AG08396 (cell line): Measurements from ENCODE around the gene RNU6-9.
"Not testable (repeated sequence)": the region's sequence is repeated elsewhere in the genome, so short reads cannot be mapped to it uniquely, and the experiment has no call there.

ENCODE experiments used
- DNase-seq: peaks from one replicate; pipeline ENCODE4 v3.0.0; 2012; ENCODE audit warnings: low spot score, mixed read lengths

RNU6-9 gene

DNA sequence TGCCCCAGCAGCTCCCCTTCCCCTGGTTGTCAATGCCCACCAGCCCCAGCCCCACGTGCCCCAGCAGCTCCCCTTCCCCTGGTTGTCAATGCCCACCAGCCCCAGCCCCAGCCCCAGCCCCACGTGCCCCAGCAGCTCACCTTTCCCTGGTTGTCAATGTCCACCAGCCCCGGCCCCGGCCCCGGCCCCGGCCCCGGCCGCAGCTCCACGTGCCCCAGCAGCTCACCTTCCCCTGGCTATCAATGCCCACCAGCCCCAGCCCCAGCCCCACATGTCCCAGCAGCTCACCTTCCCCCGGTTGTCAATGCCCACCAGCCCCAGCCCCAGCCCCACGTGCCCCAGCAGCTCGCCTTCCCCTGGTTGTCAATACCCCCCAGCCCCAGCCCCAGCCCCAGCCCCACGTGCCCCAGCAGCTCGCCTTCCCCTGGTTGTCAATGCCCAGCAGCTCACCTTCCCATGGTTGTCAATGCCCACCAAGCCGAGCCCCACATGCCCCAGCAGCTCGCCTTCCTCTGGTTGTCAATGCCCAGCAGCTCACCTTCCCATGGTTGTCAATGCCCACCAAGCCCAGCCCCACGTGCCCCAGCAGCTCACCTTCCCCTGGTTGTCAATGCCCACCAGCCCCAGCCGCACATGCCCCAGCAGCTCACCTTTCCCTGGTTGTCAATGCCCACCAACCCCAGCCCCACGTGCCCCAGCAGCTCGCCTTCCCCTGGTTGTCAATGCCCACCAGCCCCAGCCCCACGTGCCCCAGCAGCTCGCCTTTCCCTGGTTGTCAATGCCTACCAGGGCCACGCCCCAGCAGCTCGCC, 14.3 kb upstream of the RNU6-9 start:
- not testable (repeated sequence) for DNase-seq

DNA sequence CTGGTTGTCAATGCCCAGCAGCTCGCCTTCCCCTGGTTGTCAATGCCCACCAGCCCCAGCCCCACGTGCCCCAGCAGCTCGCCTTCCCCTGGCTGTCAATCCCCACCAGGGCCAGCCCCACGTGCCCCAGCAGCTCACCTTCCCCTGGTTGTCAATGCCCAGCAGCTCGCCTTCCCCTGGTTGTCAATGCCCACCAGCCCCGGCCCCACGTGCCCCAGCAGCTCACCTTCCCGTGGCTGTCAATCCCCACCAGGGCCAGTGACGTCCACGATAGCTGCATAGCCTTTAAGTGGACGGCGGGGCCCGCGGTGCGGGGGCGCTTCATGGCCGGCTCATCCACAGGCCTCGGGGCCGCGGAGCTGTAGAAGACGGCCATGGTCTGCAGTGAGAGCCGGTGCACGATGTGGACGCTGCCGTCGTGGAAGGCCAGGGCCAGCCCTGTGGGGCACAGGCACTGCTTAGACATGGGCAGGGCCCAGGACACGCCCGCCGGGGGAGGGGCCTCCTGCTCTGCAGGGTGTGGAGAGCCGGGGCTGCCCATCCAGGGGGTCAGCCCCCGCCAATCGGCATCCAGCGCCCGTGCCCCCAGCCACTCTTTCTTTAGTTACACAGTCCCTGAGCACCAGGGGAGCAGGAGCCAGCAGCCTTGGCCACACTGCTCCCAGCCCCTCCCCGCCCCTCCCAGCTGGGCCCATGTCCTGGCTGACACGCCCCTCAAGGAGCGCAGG, 13.4 kb upstream of the RNU6-9 start:
- no peak for DNase-seq

DNA sequence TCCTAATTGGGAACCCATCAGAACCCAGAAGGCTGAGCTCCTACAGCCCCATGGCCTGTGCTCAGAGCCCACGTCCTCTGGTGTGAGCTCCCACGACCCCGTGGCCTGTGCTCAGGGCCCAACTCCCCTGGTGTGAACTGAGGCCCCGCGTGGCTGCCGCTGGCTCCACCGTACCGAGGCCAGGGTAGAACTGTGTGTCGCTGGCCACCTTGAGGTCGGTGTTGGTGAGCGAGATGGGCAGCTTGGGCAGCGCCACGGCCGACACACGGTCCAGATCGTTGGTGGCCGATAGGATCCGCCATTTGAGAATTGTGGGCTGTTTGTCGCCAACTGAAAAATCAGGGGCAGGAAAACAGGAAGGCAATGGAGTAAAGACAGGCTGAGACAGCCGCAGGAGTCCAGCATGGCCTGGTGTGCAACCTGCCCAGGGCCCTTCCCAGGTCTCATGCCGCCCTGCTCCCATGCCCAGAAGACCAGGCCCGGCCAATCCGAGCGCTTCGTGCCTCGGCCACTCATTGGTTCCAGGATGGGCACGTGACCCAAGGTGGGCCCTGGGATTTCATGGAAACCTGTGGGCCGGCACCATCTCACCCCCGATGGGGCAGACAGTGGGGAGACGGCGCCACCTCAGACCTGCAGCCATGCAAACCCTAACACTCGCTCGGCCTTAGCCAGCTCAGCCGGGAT, 11.8 kb upstream of the RNU6-9 start:
- no peak for DNase-seq

DNA sequence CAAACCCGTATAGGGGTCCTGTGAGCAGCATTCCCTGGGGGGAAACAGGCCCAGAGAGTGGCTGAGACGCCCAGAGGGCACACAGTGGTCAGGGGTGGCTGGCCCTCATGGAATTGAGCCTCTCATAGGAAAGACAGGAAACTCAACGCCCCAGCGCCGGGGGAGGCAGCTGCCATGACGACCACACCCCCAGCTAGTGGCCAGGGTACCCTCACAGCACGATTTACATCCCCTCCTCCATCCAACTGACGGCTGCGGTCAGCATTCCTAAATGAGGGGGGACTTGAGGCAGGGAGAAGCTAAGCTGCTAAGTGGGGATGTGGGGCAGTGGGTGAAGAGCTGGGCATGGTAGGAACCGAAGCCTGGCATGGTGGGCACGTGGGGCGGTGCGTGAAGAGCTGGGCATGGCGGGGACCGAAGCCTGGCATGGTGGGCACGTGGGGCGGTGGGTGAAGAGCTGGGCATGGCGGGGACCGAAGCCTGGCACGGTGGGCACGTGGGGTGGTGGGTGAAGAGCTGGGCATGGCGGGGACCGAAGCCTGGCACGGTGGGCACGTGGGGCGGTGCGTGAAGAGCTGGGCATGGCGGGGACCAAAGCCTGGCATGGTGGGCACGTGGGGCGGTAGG, 10.3 kb upstream of the RNU6-9 start:
- DNase-seq, result no peak

DNA sequence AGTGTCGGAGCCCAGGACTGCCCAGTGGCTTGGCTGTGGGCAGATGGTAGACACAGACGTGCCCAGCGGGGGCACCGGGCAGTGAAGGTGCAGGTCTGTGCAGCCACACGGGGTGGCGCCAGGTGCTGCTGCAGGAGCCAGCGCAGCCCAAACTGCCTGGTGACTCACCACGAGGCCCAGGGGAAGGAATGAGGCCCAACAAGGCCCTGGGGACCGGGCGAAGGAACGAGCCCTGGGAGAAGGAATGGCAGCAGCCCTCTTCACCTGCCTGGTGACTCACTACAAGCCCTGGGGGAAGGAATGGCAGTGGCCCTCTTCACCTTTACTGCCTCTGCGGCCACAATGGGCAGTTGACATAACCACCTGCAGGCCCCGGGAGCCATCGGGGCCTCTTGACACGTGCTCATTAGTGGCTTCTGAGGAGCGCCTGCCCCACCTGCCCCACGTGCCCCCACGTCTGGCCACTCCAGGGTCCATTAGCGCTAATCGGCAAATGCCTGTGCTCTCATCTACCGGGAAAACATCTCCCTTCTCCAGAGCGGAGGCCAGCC, 9.5 kb upstream of the RNU6-9 start:
- DNase-seq, result no peak

DNA sequence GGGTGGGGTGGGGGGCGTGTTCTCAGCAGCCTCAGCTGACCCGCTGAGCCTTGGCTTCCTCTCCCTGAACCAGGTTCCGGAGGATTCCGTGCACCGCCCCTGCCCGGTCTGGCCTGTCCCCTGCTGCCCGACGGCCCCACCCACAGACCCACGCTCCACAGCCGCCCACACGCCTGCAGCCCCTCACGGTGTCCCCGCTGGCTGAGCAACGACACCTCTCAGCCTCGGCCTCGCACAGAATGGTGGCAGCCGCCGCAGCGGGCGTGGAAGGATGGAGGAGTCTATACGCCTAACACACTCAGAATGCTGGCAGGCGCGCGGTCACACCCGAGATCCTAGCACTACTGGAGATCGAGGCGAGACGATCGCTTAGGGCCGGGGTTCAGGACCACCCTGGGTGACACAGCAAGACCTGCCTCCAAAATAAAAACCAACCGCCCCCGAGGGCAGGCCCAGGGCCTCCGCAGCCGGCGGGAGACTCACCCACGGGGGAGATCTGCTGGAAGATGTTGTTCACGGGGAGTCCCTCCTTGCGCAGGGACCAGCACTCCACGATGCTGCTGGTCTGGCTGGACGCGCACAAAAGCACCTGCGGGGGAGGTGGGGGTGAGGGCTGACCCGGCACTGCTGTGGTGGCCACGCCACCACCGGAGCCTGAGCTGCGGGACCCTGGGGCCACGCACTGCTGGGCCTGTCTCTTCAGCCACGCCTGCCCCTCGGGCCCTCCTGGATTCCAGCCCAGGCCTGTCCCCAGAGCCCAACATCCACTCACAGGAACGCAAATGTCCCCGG, 8.7 kb upstream of the RNU6-9 start:
- no peak for DNase-seq

DNA sequence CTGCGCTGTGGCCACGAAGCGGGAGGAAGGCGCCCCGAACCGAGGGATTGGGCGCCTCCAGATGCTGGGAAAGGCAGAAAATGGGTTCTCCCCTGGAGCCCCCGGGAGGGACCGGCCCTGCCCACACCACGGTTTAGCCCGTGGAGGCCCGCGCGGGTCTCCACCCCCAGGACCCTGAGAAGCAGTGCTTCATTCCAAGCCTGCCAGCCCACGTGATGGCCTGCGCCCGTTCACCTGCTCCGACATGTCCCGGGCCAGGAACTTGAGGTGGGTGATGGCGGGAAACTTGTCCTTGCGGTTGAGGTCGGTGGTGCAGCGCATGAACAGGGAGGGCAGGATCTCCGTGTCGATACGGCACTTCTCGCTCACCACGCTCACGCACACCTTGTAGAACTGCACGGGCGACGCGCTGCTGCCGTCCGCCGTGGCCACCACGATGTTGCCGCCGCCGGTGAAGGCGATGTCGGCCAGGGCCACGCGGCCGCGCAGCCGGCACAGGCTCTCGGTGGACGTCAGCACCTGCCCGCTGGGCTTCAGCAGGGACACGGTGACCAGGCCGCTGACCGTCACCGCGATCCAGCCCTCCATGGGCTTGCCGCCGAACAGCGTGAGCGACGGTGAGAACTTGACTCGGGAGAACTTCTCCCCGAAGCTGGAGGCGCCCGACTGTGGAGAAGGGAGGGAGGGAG, 7.6 kb upstream of the RNU6-9 start:
- no peak for DNase-seq

DNA sequence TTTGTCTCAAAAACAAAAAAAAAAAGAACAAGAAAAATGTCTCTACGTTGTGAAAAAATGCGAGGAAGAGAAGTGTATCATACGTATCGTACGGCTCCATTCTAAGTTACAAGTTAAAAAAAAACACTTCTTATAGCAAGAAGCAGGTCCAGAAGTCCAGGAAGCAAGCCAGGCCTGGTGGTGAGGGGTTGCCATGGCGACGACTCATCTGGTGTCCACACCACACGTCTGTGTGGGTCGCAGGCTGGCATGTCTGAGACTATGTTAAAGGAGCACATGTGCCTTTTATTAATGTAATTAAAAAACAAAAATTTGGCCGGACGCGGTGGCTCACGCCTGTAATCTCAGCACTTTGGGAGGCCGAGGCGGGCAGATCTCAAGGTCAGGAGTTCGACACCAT, 6.2 kb upstream of the RNU6-9 start:
- peak; percentile 71 for DNase-seq

DNA sequence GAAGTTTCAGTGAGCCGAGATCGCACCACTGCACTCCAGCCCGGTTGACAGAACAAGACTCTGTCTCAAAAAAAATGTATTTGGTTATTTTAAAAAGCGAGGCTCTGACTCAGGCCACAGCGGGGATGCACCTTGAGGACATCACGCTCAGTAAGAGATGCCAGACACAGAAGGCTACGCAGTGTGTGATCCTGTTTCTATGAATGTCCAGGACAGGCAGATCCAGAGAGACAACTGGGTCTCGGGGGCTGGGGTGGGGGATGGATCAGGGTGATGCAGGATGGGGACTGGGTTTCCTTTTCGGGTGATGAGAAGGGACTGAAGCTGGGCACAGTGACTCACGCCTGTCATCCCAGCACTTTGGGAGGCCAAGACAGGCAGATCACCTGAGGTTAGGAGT, 5.7 kb upstream of the RNU6-9 start:
- DNase-seq, result no peak

DNA sequence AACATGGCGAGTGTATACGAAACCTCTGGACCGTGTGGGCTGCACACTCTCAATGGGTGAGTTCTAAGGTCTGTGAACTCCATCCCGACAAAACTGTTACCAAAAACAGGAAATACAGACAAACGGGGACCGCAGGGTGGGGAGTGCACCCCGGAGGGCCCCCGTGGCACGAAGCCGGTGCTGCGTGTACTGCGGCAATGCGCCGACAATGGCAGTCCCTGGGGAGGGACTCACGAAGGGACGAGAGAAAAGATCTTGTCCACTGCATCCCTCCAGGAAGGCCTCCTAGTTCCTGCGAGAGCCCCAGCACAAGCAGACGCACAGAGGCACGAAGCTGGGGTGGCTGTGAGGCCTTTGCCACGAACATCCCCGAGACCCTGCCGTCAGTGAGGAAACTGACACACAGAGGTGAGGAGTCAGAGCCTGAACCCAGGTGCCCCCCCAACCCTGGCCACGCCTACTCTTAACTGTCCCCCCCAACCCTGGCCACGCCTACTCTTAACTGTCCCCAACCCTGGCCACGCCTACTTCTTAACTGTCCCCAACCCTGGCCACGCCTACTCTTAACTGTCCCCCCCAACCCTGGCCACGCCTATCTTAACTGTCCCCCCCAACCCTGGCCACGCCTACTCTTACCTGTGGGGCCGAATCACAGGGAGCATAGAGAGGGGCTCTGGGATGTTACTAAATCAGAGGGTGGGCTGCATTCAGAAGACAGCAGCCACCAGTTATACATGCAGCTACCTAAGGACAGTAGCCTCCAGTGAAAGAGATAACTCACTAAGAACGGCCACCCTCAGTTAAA, 4.5 kb upstream of the RNU6-9 start:
- DNase-seq, result no peak

DNA sequence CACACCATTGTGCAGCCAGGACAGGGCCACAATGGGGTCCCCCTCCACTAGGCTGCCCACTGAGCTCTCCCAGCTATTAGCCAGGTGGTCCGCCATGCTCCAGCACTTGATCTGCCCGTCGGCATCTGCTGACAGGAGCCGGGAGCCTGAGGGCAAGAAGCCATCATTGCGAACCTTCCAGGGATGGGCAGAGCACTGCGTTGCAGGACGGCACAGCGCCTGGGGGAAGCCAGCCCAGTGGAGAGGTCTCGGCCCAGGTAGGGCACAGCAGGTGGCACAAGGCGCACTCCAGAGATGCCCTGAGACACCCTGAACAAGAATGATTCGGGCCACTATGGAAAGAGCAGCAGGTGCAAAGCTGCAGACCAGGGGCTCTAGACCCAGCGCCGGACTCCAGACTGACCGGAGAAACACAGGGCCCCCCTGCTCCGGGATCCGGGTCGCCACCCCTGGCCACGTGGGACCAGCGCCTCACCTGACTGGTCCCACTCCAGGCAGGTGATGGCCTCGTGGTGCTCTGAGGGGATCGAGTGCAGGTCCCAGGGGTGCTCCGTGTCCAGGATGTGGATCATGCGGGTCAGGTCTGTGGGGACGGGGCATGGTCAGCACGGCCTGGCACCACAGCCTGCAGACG, 3.5 kb upstream of the RNU6-9 start:
- DNase-seq, result no peak

DNA sequence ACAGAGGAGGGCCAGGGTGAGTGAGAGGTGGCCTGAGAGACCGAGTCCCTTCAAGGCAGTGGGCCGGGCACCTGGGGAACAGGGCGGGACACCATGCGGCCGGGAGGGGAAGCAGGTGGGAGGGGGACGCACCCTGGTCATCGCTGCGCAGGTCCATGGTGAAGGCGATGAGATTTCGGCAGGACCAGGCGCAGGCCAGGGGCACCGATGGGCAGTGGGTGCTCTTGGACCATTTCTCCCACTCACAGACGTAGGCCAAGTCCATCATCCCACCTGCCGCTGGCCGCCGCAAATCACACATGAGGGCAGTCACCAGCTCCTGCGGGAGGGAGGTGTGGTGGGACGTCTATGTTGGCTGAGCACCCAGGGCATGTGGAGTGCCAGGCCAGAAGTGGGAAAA, 2.5 kb upstream of the RNU6-9 start:
- DNase-seq, result no peak

DNA sequence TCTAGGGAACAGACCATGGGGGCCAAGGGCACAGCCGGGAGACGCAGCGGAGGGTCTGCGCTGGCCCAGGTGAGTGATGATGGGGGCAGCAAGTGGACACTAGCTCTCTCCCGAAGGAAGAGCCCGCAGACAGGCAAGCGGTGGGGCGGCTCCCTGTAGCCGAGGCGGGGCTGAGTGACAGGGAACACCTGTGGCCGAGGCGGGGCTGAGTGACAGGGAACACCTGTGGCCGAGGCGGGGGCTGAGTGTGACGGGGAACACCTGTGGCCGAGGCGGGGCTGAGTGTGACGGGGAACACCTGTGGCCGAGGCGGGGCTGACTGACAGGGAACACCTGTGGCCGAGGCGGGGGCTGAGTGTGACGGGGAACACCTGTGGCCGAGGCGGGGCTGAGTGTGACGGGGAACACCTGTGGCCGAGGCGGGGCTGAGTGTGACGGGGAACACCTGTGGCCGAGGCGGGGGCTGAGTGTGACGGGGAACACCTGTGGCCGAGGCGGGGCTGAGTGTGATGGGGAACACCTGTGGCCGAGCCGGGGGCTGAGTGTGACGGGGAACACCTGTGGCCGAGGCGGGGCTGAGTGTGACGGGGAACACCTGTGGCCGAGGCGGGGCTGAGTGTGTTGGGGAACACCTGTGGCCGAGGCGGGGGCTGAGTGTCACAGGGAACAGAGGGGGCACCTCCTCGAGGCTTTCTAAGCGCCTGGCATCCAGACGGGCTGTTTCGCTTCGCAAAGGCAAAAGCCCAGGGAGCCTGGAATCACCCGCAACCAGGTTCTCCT, 1.7 kb upstream of the RNU6-9 start:
- DNase-seq, result not testable (repeated sequence)

DNA sequence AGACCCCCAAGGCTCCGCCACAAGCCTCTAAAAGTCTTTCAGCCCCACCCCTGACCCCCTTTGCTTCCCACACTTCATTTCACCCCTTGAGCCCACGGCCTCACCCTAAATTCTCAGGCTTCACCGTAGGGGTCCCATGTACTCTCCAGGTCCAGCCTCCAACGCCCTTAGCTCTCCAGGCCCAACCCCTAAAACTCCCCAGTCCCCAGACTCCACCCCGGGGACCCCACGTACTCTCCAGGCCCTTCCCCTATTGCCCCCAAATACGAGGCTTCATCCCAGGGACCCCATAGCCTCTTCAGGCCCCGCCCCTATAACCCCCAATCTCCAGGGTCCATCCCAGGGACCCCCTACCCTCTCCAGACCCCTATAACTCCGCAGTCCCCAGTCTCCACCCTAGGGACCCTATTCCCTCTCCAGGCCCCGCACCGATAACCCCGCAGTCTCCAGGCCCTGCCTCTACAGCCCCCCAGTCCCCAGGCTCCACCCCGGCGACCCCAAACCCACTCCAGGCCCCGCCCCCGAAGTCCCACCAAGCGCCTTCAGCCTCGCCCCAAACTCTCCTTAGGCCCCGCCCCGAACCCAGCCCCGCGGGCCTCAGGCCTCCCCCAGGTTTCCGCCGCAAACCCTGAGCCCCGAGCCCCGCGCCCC, 916 bp upstream of the RNU6-9 start:
- no peak for DNase-seq

DNA sequence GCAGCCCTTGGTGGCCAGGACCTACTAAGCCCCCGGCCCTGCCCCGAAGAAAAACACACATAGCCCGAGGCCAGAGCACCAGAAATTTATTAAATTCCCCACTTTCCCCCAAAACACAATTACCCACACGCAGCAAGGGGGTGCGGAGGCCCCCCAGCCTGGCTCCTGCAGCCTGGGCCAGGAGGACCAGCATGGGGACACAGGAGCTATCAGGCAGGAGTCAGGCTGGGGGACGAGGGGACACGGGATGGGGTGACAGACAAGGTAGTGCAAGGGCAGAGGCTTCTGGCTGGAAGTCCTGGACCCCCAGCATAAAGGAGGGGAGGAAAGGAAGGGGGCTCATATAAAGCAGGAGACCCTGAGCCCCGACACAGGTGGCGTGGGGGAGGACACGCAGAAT, 3.1 kb downstream of the RNU6-9 start:
- no peak for DNase-seq

DNA sequence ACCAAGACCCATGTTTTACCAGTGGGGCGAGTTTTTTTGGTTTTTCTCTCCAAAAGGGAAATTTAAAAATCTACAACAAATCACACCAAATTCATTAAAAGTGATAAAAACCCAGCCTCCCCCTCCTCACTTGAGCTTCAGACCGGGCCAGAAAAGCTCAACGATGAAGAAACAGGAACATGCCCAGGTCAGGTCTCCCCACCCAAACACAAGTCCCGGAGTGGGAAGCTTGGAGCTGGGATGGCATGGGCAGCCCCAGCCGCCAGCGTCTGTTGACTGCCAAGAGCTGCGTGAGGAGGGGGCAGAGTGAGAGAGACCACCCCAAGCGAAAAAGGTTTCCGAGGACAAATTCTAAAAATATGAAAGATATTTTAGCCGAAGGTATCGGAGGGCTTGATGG, 3.7 kb downstream of the RNU6-9 start:
- no peak for DNase-seq

DNA sequence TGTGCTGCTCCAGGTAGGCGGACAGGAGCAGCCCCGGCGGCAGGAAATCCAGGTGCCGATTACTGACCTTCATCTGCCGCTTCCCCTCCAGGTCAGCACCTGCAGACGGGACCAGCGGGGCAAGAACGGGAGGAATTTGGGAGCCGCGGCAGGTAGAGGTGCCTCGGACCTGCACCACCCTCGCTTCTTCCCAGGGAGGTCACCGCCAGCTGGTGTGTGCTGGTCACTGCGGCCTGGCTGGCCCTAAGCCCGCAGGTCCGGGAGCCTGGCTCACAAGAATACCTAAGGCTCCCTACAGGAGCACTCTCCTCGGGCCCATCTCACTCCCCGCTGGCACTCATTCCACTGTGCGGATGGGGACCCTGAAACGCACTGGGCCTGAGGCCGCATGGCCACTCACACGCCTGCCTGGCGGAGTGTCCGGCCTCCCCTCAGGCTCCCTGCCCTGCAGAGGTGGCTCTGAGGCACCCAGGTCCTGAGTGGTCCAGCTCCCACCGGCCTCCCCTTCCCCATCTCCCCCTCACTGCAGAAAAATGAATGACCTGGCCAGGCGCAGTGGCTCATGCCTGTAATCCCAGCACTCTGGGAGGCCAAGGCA, 4.3 kb downstream of the RNU6-9 start:
- DNase-seq, result no peak

DNA sequence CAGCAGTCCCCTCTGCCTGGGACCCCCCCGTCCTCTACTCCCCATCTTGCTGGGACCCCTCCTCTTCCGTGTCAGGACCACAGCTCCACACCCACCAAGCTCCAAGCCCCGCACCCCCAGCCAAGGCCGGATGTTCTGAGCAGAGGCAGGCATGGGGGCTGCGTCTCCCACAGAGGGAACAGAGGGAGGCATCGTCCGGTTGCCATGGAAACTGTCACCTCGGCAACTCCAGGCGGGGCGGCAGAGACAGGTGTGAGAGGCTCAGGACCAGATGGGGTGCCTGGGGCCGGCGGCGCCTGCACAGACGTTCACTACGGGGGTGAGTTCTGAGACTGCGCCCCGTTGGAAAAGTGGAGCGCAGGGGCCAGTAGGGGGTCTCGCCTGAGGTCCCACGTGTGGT, 5.4 kb downstream of the RNU6-9 start:
- no peak for DNase-seq
